ENCODE data around the gene THAP7. TPM values are rescaled to one million over a fixed set of nuclear protein-coding genes. Genes with fewer than 3 reads are reported as not detected.
A peak's percentile ranks its signal among the peaks of the same experiment; 100 is the strongest.

The THAP7 gene
- total and polyA plus RNA-seq, 2 of the 13 experiments (the other 11 are each of a cell fraction or from before 2014, with no cell fraction given), result 13.0 to 25.5 TPM

DNA sequence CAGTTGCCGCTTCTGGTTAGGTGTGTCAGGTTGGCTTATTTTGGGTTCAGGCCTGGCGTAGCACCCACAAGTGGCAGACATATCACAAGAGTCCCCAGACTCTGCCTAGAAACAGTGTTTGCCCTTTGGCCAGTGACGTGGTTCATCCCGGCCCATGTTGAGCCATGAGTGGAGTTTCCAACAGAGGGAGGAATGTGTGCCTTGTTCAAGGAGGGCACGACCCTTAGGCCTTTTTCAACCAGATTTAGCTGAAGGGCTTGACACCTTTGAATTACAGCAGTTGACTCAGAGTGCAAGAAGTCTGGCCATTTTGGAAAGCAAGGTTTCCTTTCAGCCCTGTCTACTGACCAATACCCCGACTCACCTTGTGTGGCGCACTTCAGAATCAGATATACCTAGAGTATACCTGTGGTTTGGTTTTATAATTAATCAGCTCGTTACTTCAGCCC is 50.0 kb downstream of the THAP7 start (continued):
- TF ChIP-seq, protein P1, sequence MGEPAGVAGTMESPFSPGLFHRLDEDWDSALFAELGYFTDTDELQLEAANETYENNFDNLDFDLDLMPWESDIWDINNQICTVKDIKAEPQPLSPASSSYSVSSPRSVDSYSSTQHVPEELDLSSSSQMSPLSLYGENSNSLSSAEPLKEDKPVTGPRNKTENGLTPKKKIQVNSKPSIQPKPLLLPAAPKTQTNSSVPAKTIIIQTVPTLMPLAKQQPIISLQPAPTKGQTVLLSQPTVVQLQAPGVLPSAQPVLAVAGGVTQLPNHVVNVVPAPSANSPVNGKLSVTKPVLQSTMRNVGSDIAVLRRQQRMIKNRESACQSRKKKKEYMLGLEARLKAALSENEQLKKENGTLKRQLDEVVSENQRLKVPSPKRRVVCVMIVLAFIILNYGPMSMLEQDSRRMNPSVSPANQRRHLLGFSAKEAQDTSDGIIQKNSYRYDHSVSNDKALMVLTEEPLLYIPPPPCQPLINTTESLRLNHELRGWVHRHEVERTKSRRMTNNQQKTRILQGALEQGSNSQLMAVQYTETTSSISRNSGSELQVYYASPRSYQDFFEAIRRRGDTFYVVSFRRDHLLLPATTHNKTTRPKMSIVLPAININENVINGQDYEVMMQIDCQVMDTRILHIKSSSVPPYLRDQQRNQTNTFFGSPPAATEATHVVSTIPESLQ (CRISPR knock-in tag; conservative IDR thresholded peaks at IDR 0.05), result no peak
- TF ChIP-seq PAF1 (CRISPR knock-in tag; IDR thresholded peaks at IDR 0.05) (no peak), ZBTB3 (CRISPR knock-in tag; IDR thresholded peaks at IDR 0.05; ENCODE audit: borderline replicate concordance, low read depth) (no peak), ZEB1 (IDR thresholded peaks at IDR 0.05; ENCODE audit: insufficient replicate concordance, low read depth) (peak; percentile 38), ZNF788 (CRISPR knock-in tag; IDR thresholded peaks at IDR 0.05; ENCODE audit: borderline replicate concordance) (no peak), FOXK2 (IDR thresholded peaks at IDR 0.05) (no peak)
- TF ChIP-seq, protein P2, sequence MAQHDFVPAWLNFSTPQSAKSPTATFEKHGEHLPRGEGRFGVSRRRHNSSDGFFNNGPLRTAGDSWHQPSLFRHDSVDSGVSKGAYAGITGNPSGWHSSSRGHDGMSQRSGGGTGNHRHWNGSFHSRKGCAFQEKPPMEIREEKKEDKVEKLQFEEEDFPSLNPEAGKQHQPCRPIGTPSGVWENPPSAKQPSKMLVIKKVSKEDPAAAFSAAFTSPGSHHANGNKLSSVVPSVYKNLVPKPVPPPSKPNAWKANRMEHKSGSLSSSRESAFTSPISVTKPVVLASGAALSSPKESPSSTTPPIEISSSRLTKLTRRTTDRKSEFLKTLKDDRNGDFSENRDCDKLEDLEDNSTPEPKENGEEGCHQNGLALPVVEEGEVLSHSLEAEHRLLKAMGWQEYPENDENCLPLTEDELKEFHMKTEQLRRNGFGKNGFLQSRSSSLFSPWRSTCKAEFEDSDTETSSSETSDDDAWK (CRISPR knock-in tag; IDR thresholded peaks at IDR 0.05), result no peak
- TF ChIP-seq, protein P3, sequence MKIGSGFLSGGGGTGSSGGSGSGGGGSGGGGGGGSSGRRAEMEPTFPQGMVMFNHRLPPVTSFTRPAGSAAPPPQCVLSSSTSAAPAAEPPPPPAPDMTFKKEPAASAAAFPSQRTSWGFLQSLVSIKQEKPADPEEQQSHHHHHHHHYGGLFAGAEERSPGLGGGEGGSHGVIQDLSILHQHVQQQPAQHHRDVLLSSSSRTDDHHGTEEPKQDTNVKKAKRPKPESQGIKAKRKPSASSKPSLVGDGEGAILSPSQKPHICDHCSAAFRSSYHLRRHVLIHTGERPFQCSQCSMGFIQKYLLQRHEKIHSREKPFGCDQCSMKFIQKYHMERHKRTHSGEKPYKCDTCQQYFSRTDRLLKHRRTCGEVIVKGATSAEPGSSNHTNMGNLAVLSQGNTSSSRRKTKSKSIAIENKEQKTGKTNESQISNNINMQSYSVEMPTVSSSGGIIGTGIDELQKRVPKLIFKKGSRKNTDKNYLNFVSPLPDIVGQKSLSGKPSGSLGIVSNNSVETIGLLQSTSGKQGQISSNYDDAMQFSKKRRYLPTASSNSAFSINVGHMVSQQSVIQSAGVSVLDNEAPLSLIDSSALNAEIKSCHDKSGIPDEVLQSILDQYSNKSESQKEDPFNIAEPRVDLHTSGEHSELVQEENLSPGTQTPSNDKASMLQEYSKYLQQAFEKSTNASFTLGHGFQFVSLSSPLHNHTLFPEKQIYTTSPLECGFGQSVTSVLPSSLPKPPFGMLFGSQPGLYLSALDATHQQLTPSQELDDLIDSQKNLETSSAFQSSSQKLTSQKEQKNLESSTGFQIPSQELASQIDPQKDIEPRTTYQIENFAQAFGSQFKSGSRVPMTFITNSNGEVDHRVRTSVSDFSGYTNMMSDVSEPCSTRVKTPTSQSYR (CRISPR knock-in tag; IDR thresholded peaks at IDR 0.05; ENCODE audit: borderline replicate concordance), result no peak
- TF ChIP-seq, protein P4, sequence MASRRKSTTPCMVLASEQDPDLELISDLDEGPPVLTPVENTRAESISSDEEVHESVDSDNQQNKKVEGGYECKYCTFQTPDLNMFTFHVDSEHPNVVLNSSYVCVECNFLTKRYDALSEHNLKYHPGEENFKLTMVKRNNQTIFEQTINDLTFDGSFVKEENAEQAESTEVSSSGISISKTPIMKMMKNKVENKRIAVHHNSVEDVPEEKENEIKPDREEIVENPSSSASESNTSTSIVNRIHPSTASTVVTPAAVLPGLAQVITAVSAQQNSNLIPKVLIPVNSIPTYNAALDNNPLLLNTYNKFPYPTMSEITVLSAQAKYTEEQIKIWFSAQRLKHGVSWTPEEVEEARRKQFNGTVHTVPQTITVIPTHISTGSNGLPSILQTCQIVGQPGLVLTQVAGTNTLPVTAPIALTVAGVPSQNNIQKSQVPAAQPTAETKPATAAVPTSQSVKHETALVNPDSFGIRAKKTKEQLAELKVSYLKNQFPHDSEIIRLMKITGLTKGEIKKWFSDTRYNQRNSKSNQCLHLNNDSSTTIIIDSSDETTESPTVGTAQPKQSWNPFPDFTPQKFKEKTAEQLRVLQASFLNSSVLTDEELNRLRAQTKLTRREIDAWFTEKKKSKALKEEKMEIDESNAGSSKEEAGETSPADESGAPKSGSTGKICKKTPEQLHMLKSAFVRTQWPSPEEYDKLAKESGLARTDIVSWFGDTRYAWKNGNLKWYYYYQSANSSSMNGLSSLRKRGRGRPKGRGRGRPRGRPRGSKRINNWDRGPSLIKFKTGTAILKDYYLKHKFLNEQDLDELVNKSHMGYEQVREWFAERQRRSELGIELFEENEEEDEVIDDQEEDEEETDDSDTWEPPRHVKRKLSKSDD (CRISPR knock-in tag; IDR thresholded peaks at IDR 0.05; ENCODE audit: low read depth), result no peak
- TF ChIP-seq, protein P5, sequence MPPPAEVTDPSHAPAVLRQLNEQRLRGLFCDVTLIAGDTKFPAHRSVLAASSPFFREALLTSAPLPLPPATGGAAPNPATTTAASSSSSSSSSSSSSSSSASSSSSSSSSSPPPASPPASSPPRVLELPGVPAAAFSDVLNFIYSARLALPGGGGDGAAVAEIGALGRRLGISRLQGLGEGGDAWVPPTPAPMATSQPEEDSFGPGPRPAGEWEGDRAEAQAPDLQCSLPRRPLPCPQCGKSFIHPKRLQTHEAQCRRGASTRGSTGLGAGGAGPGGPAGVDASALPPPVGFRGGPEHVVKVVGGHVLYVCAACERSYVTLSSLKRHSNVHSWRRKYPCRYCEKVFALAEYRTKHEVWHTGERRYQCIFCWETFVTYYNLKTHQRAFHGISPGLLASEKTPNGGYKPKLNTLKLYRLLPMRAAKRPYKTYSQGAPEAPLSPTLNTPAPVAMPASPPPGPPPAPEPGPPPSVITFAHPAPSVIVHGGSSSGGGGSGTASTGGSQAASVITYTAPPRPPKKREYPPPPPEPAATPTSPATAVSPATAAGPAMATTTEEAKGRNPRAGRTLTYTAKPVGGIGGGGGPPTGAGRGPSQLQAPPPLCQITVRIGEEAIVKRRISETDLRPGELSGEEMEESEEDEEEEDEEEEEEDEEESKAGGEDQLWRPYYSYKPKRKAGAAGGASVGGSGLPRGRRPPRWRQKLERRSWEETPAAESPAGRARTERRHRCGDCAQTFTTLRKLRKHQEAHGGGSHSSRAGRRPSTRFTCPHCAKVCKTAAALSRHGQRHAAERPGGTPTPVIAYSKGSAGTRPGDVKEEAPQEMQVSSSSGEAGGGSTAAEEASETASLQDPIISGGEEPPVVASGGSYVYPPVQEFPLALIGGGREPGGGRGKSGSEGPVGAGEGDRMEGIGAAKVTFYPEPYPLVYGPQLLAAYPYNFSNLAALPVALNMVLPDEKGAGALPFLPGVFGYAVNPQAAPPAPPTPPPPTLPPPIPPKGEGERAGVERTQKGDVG (CRISPR knock-in tag; IDR thresholded peaks at IDR 0.05; ENCODE audit: borderline replicate concordance), result no peak
- TF ChIP-seq, protein P6, sequence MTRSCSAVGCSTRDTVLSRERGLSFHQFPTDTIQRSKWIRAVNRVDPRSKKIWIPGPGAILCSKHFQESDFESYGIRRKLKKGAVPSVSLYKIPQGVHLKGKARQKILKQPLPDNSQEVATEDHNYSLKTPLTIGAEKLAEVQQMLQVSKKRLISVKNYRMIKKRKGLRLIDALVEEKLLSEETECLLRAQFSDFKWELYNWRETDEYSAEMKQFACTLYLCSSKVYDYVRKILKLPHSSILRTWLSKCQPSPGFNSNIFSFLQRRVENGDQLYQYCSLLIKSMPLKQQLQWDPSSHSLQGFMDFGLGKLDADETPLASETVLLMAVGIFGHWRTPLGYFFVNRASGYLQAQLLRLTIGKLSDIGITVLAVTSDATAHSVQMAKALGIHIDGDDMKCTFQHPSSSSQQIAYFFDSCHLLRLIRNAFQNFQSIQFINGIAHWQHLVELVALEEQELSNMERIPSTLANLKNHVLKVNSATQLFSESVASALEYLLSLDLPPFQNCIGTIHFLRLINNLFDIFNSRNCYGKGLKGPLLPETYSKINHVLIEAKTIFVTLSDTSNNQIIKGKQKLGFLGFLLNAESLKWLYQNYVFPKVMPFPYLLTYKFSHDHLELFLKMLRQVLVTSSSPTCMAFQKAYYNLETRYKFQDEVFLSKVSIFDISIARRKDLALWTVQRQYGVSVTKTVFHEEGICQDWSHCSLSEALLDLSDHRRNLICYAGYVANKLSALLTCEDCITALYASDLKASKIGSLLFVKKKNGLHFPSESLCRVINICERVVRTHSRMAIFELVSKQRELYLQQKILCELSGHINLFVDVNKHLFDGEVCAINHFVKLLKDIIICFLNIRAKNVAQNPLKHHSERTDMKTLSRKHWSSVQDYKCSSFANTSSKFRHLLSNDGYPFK (CRISPR knock-in tag; IDR thresholded peaks at IDR 0.05; ENCODE audit: borderline replicate concordance), result no peak
